ENCODE measurements around the gene KIF17.
"Not testable (repeated sequence)": the region's sequence is repeated elsewhere in the genome, so short reads cannot be mapped to it uniquely, and the experiment has no call there.

KIF17 gene

GRCh38 chr1:20685099-20685662 lies 32.6 kb downstream of the KIF17 start:
- peak; percentile 49 to 74 for DNase-seq

- DNase-seq = no peak
Measured at GRCh38 chr1:20684651-20685050, 33.2 kb downstream of the KIF17 start.

DNA sequence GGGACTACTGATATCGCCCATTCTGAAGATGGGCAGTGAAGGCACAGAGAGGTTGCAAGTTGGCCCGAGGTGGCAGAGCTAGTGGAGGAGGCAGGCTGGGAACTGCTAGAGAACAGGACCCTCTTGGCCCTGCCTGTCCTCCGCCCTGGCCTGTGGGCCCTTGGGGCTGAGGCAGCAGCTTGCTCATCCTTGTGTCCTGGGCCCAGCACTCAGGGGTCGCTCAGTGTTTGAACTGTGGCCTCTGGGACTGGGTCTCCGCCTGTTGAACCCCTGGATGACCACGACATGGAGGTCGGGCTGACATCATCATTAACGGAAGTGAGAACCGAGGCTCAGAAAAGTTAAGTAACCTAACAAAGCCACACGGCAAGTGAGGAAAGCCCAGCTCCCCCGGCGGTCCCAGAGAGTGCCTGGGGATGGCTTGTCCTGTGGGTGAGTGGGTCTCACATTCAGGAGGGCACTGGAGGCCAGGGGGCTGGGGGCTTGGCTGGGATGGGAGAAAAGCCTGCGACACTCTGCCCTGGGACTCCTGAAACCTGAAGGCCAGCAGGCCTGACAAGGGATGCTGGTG lies 33.7 kb downstream of the KIF17 start:
- DNase-seq = peak; percentile 23 to 45

DNA sequence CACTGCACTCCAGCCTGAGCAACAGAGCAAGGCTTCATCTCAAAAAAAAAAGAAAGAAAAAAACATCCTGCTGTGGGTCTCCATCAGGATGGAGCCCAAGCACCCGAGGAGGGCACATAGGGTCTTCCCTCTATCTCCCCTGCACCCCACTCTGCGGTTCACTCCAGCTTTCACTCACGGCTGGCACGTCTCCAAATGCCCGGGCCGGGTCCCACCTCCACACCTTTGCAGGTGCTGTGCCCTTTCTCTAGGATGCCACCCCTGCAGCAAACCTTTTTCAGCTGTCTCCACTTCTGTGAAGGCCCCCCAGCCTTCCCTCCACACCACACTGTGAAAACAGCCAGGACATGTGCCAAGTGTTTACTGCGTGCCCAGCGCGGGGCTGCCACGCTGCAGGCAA lies 34.2 kb downstream of the KIF17 start:
- DNase-seq = no peak

DNA sequence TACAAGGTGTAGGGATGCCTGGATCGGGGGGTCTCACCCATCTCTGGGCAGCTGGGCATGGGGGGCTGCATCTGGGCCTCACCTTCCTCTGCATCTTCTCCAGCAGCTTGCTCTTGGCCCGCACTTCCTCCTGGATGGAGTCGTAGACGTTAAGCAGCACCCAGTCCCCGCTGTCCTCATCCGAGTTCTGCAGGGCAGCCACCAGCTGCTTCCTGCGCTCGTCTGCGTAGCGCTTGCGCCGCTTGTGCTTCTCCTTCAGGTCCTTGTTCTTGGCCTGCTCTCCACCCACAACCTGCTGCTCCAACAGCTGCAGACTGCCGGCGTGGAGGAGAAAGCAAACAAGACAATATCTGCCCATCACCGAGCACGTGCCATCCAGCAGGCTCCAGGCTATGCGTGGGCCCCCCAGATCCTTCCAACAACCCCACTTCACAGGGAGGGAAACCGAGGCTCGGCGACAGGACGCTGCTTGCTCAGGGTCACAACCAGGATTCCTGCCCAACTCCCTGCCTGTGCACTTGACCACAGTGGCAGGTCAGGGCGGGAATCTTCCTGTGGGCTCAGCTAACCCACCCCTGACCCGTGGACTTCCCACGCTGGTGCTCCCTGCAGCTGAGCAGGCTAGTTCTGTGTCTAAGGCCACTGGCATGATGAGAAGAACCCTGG lies 35.1 kb downstream of the KIF17 start:
- DNase-seq = peak; percentile 42 to 53

GRCh38 chr1:20681999-20682398 lies 35.8 kb downstream of the KIF17 start:
- DNase-seq = no peak

DNA sequence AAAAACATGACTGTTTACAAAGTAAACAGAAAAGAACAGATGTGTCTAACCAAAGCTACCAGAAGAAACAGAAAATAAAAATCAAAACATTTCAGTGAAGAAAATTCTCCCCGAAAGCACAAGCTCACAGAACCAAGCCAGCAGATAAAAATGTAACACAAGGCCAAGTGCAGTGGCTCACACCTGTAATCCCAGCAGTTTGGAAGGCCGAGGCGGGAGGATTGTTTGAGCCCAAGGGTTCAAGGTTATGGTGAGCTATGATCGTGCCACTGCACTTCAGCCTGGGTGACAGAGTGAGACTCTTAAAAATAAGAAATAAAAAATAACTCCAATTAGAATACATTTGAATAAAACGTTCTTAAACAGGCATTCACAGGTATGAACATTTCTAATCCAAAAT lies 37.5 kb downstream of the KIF17 start:
- no peak for DNase-seq

- no peak for DNase-seq
Measured at GRCh38 chr1:20678599-20678998, 39.2 kb downstream of the KIF17 start.

DNA sequence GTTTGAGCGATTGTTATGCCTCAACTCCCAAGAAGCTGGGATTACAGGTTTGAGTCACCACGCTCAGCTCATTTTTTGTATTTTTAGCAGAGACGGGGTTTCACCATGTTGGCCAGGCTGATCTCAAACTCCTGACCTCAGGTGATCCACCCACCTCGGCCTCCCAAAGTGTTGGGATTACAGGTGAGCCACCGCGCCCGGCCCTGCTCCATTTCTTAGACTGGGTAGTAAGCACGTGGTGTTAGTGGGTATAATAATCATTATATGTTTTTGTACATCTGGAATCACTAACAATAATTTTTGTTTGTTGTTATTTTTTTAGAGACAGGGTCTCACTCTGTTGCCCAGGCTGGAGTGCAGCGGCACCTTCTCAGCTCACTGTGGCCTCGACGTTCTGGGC lies 44.2 kb downstream of the KIF17 start:
- not testable (repeated sequence) for DNase-seq

DNA sequence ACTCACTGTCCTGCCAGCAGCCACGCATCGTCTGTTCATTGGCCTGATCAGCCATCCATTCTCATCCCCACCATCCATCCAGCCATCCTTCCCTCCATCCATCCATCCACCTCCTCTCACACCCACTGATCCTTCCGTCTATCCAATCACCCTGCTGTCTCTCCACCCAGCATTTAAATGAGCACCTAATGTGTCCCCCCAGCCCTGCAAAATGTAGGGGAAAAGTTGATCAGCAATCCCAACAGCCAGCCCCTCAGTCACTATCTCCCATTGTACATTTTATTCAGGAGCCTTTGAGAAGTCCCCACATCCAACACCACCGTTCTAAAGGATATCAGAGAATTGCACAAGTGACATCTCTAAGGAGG lies 45.6 kb downstream of the KIF17 start:
- DNase-seq = no peak

GRCh38 chr1:20670936-20671335 lies 46.9 kb downstream of the KIF17 start:
- DNase-seq = no peak

DNA sequence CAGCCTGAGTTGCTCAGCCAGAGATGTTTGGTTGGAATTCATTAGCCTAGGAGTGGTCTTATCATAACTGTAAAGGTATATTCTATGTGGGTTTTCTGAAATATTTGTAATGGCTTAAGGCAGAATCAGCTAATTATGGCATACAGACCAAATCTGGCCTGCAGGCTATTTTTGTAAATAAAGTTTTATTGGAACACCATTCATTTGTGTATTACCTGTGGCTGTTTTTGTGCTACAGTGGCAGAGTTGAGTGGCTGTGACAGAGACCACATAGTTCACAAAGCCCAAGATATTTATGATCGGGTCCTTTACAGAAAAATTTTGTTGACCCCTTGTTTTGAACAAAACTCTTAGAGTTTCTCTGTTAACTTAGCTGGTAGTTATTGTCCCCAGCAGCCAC lies 49.2 kb downstream of the KIF17 start:
- no peak for DNase-seq

DNA sequence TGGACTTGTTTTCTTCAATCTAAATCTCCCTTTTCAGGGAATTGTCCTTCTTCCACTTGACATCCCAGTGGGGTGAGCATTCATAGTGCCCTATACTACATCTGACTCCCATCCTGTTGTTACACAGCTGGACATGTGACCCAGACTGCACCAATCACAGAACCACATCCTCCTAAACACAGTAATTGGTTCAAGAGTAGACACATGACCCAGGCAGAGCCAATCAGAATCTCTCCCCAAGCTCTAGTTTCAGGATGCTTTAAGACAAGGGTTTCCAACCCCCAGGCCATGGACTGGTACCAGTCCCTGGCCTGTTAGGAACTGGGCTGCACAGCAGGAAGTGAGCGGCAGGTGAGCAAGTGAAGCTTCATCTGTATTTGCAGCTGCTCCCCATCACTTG lies 51.0 kb downstream of the KIF17 start:
- DNase-seq = peak; percentile 3 to 8

GRCh38 chr1:20666146-20666545 lies 51.7 kb downstream of the KIF17 start:
- no peak for DNase-seq

GRCh38 chr1:20665726-20666125 lies 52.1 kb downstream of the KIF17 start:
- DNase-seq = peak in 1 of 2 donors; percentile 7

DNA sequence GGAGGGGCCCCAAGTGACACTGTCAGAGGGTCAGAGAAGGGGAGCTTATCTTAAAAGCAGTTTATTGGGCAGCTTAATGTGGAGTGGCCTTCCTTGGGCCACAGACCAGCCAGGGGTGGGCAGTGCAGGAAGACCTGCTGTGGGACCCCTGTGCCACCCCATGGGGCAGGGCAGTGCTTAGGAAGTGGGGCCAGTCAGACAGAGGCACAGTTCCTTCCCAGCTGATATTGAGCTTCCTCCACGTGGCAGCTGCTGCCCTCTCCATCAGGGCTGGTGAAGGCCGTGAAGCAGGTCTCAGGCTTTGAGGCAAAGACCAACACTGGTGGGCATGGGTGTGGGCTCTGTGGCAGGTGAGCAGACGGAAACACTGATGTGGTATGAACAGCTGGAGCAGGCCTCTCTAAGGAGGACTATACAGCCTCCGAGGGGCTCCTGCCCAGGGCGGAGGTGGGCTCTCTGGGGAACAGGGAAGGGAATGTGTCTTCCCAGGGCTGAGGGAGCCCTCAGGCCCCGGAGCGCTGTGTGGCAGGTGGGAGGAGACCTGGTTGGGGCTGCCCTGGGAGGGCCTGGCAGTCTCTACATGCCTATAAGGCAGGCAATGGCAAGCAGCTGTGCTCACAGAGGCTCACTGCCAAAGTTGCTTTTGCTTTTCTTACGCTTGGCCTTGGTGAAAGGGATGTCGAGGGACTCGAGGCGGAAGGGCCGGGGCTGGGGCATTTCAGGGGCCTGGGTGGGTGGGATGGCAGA lies 53.7 kb downstream of the KIF17 start:
- no peak for DNase-seq

DNA sequence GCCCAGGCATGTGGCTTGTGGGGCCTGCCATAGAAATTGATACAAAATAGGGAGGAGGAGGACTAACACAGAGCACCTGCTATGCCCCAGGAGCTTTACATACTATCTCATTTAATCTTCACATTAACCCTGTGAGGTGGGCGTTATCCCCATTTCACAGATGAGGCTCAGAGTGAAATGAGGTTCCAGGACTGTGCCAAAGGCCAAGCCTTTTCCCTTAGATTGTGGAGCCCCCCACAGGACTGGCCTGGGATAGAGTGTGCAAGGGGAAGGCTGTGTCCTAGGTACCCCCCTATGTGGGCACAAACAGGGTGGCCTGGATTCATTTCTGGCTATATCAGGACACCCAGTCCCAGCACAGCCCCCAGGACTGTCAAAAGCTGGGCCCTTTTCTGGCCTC lies 54.4 kb downstream of the KIF17 start:
- no peak for DNase-seq

GRCh38 chr1:20662110-20662475 lies 55.7 kb downstream of the KIF17 start:
- DNase-seq = no peak

DNA sequence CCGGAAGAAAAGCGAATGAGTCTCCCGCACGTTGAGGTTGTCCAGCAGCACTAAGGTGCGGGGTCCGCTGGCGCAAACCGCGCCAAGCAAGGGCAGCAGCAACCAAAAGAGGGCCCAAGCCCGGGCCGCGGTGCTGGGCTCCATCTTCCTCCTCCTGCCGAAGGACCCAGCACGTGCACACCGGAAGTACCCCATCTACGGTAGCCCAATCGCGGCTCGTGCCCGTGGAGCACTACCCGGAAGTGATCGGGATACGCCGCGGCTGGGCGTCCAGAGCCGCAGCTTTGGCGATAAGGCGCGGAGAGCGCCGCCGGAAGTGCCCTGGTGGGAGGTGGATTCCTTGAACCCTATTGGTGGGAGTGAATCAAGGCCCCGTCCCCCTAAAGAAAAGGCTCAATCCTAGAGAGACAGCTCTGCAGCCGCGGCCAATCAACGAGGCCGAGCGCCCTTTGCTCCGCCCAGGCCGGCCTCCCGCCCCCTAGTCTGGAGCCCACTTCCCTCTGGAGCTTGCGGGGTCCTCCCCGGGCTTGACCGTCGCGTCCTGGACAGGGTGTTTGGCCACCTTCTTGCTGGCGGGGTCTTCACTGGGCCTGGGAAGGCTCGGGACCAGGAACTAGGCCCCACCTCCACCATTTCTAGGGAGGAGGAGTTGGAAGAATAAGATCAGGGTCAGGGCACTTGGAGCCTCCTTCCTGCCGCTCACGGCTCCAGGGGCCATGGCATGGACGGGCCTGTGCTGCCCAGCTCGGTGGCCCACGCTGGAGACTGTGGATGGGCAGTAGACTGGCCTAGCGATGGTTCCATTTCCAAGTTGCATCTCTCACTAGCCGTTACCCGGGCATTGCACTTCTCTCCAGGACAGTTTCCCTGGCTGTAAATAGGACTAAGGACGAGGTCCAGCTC lies 56.3 kb downstream of the KIF17 start, which contains the start of gene DDOST:
DDOST (minus strand) TSS at position 163 of the 903 bp plus-strand sequence; CDS start at position 144, 19 bp downstream.
- peak; percentile 97 for DNase-seq

GRCh38 chr1:20660847-20661206 lies 57.0 kb downstream of the KIF17 start:
- DNase-seq = peak; percentile 7 to 12

DNA sequence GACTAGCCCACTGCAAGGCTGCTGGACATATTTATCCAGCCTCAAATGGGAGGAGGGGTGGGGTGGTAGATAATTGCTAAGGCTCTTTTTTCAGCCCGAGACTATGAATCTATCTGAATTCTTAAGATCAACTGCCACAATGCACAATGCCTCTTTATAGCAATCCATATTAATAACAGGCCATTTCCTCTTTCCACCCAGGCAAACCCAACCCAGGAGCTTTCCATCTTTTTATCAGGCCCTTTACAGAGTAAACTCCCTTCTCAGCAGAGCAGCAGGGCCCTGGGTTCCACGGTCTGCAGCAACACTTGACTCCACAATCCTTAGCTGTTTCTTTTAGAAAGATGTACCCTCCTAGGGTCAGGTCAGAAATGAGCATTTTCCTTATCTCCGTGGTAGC lies 57.4 kb downstream of the KIF17 start:
- peak in 1 of 2 donors; percentile 18 for DNase-seq

GRCh38 chr1:20658166-20658915 lies 59.5 kb downstream of the KIF17 start:
- DNase-seq = no peak

Measured in inflammatory macrophage treated with lipopolysaccharide for 1 hour (primary cell).